Neural progenitor cell (in vitro differentiated cells): ENCODE measurements around the gene OIP5. TPM values are rescaled to one million over a fixed set of nuclear protein-coding genes. Genes with fewer than 3 reads are reported as not detected.

ENCODE experiments used
- DNase-seq: peaks from one replicate; pipeline ENCODE4 v3.0.0-alpha.2; 2016; ENCODE audit warnings: low spot score
- H2AFZ ChIP-seq: fragments of 200-600 bp; sonication (generic); replicated peaks from 2 replicates; pipeline ENCODE4 v1.6.1; 2016; ENCODE audit warnings: antibody characterized with exemption
- H3F3A ChIP-seq: fragments of 200-600 bp; sonication (generic); 2 replicates; pipeline ENCODE4 v1.6.1; 2016; ENCODE audit warnings: antibody characterized with exemption, low read depth
- H3K27ac ChIP-seq: fragments of 200-600 bp; sonication (generic); 2 replicates; pipeline ENCODE4 v1.5.1; 2016; ENCODE audit warnings: mild to moderate bottlenecking
- H3K27me3 ChIP-seq: fragments of 200-600 bp; sonication (generic); 2 replicates; pipeline ENCODE4 v1.6.1; 2016; ENCODE audit warnings: mild to moderate bottlenecking, moderate library complexity
- H3K36me3 ChIP-seq: fragments of 200-600 bp; sonication (generic); 2 replicates; pipeline ENCODE4 v1.5.1; 2016
- H3K4me1 ChIP-seq: fragments of 200-600 bp; sonication (generic); 2 replicates; pipeline ENCODE4 v1.6.1; 2016; ENCODE audit warnings: mixed run types
- H3K4me2 ChIP-seq: fragments of 200-600 bp; sonication (generic); 2 replicates; pipeline ENCODE4 v1.6.1; 2016
- H3K4me3 ChIP-seq: fragments of 200-600 bp; sonication (generic); 2 replicates; pipeline ENCODE4 v1.5.1; 2016
- H3K79me2 ChIP-seq: fragments of 200-600 bp; sonication (generic); 2 replicates; pipeline ENCODE4 v1.6.1; 2016; ENCODE audit warnings: low read depth
- H3K9ac ChIP-seq: fragments of 200-600 bp; sonication (generic); 2 replicates; pipeline ENCODE4 v1.6.1; 2016
- H3K9me3 ChIP-seq: fragments of 200-600 bp; sonication (generic); 2 replicates; pipeline ENCODE4 v1.5.1; 2016; ENCODE audit warnings: low read depth
- H4K20me1 ChIP-seq: fragments of 200-600 bp; sonication (generic); 2 replicates; pipeline ENCODE4 v1.6.1; 2016; ENCODE audit warnings: low read depth
- H3K27ac Mint-ChIP-seq: 3 replicates; pipeline ENCODE4 v1.8.0; 2021; ENCODE audit warnings: mixed read lengths
- H3K27me3 Mint-ChIP-seq: 2 replicates; pipeline ENCODE4 v1.8.0; 2022; ENCODE audit warnings: low read depth, mild to moderate bottlenecking, inconsistent platforms, moderate library complexity, mixed read lengths; ENCODE audit not compliant: insufficient read depth
- H3K36me3 Mint-ChIP-seq: 3 replicates; pipeline ENCODE4 v1.8.0; 2021; ENCODE audit warnings: mixed read lengths
- H3K4me1 Mint-ChIP-seq: 3 replicates; pipeline ENCODE4 v1.8.0; 2021; ENCODE audit warnings: mixed read lengths
- H3K4me3 Mint-ChIP-seq: 3 replicates; pipeline ENCODE4 v1.8.0; 2021; ENCODE audit warnings: mild to moderate bottlenecking, moderate library complexity, mixed read lengths
- H3K9me3 Mint-ChIP-seq: 3 replicates; pipeline ENCODE4 v1.8.0; 2020; ENCODE audit warnings: mixed read lengths
- EZH2 ChIP-seq: fragments of 200-600 bp; sonication (generic); IDR thresholded peaks from 2 replicates; pipeline ENCODE4 v1.6.1; 2017; ENCODE audit warnings: antibody characterized with exemption, mild to moderate bottlenecking, moderate library complexity
- EZH2phosphoT487 ChIP-seq: fragments of 200-600 bp; sonication (generic); IDR thresholded peaks from 2 replicates; pipeline ENCODE4 v1.6.1; 2017; ENCODE audit warnings: antibody characterized with exemption
- total RNA-seq: library from RNA; depleted of rRNA; stranded (reverse); fragments of >200 nt; gene quantifications from 2 replicates; pipeline ENCODE4 v1.2.3, GENCODE V29; 2015; ENCODE audit warnings: low replicate concordance
- TF ChIP-seq, protein P1 (sequence below): fragments of 200-600 bp; sonication (generic); IDR thresholded peaks from 2 replicates; pipeline ENCODE4 v1.5.1; 2017; ENCODE audit warnings: antibody characterized with exemption, mild to moderate bottlenecking

OIP5 gene
- total RNA-seq, 1 donor from 2014 or later: 70.2 TPM

DNA sequence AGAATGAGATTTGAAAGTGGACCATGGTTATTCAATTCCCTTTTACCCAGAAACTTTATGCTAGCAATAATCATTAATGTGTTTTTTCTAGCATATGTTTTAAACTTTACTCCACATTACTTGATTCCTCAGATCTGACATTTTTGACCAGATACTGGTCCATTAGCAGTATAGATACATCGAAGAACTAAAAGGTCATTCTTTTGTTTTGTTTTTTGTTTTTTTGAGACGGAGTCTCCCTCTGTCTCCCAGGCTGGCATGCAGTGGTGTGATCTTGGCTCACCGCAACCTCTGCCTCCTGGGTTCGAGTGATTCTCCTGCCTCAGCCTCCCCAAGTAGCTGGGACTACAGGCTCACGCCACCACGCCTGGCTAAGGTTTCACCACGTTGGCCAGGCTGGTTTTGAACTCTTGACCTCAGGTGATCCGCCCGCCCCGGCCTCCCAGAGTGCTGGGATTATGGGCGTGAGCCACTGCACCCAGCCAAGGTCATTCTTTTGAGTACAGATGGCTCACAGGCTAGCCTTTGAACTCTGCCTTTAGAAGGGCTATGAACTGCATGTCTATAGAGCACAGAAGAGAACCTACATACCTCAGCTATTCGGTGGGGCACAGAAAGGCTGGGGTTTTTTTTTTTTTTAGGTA is 72.7 kb downstream of the OIP5 start:
- Mint-ChIP-seq H3K9me3 (no peaks in the 10 kb centered on the region), H3K27me3 (peaks cover 2% of the 10 kb centered on the region), H3K27ac (no peak overlapping the region), H3K4me3 (no peak overlapping the region), H3K4me1 (peaks cover 5% of the 10 kb centered on the region), H3K36me3 (peaks cover 19% of the 10 kb centered on the region)
- H3K27ac ChIP-seq: no peak overlapping the region
- no peaks in the 10 kb centered on the region for H3K36me3 ChIP-seq
- peaks cover 10% of the 10 kb centered on the region for H3K4me1 ChIP-seq
- H3K9me3 ChIP-seq: no peaks in the 10 kb centered on the region
- peaks cover 3% of the 10 kb centered on the region for H4K20me1 ChIP-seq
- no peak for DNase-seq
- TF ChIP-seq EZH2phosphoT487 (no peak), EZH2 (no peak)
- TF ChIP-seq, protein P1, sequence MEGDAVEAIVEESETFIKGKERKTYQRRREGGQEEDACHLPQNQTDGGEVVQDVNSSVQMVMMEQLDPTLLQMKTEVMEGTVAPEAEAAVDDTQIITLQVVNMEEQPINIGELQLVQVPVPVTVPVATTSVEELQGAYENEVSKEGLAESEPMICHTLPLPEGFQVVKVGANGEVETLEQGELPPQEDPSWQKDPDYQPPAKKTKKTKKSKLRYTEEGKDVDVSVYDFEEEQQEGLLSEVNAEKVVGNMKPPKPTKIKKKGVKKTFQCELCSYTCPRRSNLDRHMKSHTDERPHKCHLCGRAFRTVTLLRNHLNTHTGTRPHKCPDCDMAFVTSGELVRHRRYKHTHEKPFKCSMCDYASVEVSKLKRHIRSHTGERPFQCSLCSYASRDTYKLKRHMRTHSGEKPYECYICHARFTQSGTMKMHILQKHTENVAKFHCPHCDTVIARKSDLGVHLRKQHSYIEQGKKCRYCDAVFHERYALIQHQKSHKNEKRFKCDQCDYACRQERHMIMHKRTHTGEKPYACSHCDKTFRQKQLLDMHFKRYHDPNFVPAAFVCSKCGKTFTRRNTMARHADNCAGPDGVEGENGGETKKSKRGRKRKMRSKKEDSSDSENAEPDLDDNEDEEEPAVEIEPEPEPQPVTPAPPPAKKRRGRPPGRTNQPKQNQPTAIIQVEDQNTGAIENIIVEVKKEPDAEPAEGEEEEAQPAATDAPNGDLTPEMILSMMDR: no peak
- no peaks in the 10 kb centered on the region for H3K27me3 ChIP-seq
- H3K4me2 ChIP-seq: no peak overlapping the region
- no peak overlapping the region for H3K9ac ChIP-seq
- H3K79me2 ChIP-seq: no peaks in the 10 kb centered on the region
- H3F3A ChIP-seq: peaks cover 11% of the 10 kb centered on the region
- no peak overlapping the region for H2AFZ ChIP-seq
- no peak overlapping the region for H3K4me3 ChIP-seq

Other genes with a start within 250 kb of the OIP5 start
- 14.8 and 25.4 TPM in 2 replicates for gene INO80, start 216.3 kb downstream of the OIP5 start, total RNA-seq
- gene EXD1, start 101.8 kb downstream of the OIP5 start, total RNA-seq: 0.06 and 0.41 TPM in 2 replicates
- gene CHP1, start 101.3 kb downstream of the OIP5 start, total RNA-seq: 133 and 144 TPM in 2 replicates
- 388 and 525 TPM in 2 replicates for gene NUSAP1, start 290 bp upstream of the OIP5 start, total RNA-seq
- 20.6 and 27.6 TPM in 2 replicates for gene NDUFAF1, start 69.9 kb upstream of the OIP5 start, total RNA-seq
- gene RTF1, start 84.5 kb upstream of the OIP5 start, total RNA-seq: 49.7 and 73.8 TPM in 2 replicates
- gene ITPKA, start 161.3 kb upstream of the OIP5 start, total RNA-seq: 0.09 TPM in 1 of 2 replicates, not detected in the other
- gene LTK, start 181.2 kb upstream of the OIP5 start, total RNA-seq: 0.12 TPM in 1 of 2 replicates, not detected in the other
- gene RPAP1, start 211.7 kb upstream of the OIP5 start, total RNA-seq: 20.3 and 36.8 TPM in 2 replicates
- 59.1 and 116 TPM in 2 replicates for gene TYRO3, start 226.6 kb upstream of the OIP5 start, total RNA-seq